CMK (cell line): Measurements from ENCODE around the gene ARSA.

ENCODE experiments used
- DNase-seq: peaks from one replicate; pipeline ENCODE4 v3.0.0-alpha.2; 2010; ENCODE audit warnings: low read depth

The ARSA gene

DNA sequence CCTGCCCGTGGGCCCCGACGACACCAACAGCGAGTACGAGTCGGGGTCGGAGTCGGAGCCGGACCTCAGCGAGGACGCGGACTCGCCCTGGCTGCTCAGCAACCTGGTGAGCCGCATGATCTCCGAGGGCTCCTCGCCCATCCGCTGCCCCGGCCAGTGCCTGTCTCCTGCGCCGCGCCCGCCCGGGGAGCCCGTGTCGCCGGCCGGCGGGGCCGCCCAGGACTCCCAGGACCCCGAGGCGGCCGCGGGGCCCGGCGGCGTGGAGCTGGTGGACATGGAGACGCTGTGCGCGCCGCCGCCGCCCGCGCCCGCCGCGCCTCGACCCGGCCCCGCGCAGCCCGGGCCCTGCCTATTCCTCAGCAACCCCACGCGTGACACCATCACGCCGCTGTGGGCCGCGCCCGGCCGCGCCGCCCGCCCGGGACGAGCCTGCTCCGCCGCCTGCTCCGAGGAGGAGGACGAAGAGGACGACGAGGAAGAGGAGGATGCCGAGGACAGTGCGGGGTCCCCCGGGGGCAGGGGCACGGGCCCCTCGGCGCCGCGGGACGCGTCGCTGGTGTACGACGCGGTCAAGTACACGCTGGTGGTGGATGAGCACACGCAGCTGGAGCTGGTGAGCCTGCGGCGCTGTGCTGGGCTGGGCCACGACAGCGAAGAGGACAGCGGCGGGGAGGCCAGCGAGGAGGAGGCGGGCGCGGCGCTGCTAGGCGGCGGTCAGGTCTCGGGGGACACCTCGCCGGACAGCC lies 23.5 kb downstream of the ARSA start:
- DNase-seq, result no peak

DNA sequence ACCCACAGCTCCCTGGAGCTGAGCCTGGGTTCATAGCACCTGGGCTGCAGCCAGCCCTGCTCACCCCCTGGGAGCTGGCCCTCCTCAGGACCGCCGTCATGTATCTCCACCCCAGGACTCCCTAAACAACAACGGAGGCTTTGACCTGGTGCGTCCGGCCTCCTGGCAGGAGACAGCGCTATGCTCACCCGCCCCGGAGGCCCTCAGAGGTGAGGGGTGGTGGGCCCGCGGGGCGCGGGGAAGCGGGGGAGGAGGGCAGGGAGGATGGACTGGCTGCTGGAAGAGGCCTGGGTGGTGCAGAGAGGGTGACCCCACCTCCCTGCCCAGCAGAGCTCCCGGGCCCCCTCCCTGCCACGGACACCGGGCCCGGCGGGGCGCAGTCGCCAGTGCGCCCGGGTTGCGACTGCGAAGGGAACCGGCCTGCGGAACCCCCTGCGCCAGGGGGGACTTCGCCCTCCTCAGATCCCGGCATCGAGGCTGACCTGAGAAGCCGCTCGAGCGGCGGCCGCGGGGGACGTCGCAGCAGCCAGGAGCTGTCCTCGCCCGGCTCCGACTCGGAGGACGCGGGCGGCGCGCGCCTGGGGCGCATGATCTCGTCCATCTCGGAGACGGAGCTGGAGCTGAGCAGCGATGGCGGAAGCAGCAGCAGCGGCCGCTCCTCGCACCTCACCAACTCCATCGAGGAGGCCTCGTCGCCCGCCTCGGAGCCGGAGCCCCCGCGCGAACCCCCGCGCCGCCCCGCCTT lies 24.3 kb downstream of the ARSA start:
- no peak for DNase-seq

GRCh38 chr22:50602338-50602700 lies 25.6 kb downstream of the ARSA start:
- DNase-seq, result no peak

DNA sequence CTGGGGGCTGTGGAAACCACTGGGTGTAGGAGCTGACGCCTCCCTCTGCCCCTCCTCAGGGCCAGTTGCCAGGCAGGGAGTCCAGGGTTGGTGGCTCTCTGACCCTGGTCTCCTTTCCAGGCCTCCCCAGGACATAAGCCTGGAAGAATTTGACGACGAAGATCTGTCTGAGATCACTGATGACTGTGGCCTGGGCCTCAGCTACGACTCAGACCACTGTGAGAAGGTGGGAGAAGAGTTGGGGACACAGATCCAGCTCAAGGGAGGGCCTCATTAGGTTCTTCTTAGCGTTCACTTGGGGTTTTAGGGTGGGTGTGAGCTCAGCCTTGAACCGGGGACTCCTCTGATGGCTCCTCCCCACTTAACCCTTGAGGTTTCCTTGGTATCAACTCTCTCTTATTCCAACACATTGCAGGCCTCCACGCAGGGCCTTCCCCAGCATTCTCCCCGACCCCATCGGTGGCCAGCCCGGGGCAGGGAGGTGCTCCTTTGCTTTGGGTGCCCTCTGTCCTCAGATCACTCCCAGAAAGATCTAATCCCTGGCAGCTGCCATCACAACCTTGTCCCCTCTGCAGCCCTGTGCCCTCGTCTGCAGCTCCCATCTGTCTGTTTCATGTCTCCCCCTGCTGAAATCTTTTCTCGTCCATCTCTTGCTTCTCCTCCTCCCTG lies 26.1 kb downstream of the ARSA start:
- no peak for DNase-seq

- no peak for DNase-seq
Measured at GRCh38 chr22:50600967-50601668, 26.8 kb downstream of the ARSA start.

GRCh38 chr22:50600538-50600937 lies 27.4 kb downstream of the ARSA start, which contains the start of gene MAPK8IP2:
MAPK8IP2 (plus strand) TSS chr22:50600793; CDS start chr22:50600819, 26 bp downstream.
- DNase-seq, result no peak

GRCh38 chr22:50599816-50600455 lies 28.0 kb downstream of the ARSA start:
- DNase-seq, result no peak

DNA sequence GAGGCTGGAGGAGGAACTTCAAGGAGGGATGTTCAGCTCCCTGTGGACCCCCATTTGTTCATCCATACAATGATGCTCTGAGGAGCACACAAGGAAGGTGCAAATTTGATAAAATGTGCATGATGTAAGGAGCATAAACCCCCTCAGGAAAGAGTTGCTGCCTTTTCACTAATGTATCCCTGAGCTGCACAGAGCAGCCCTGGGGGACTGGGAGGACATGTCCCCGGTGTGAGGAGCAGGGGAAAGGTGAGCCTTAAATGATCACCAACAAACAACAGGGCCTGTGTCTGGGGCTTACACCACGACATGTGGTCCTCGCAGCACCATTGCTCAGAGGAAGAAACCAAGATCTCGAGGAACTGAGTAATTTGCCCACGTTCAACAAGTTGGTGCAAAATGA lies 30.9 kb downstream of the ARSA start:
- DNase-seq, result no peak

GRCh38 chr22:50595189-50595588 lies 32.8 kb downstream of the ARSA start:
- no peak for DNase-seq

DNA sequence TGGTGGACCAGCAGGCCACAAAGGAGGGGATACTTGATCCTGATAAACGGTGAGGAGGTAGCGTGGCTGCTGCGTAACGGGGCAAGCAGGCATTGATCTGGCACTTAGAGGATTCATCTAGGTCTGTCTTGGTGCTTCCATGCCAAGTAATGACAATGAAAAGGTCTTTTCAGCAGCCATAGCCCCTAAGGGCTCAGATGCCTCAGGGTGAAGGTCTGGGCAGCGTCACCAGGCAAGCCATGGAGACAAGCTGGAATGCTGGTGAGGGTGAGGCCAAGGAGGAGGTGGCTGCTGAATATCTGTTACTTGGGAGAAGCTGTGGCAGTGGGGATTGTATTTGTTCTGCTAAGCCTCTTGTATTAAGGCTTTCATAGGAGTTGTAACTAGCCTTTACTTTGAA lies 40.5 kb downstream of the ARSA start:
- no peak for DNase-seq

- DNase-seq, result no peak
Measured at GRCh38 chr22:50586416-50586815, 41.5 kb downstream of the ARSA start.

DNA sequence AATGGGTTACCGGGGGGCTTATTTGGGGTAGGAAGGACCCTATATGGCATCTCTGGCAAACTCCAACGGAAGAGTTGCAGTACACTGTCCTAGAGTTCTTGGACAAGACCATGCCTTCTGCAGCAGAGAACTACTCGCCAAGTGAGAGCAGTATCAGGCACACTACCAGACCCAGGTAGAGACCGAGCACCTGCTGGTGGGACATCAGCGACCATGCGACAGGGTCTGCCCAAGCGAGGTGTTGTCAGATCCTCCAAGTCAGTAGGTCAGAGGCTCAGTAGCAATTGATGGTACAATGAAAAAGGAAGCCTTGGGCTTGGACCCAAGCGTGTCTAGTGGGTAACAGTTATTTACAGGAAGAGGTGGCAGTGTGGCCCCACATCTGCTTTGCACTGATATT lies 42.2 kb downstream of the ARSA start:
- no peak for DNase-seq

- no peak for DNase-seq
Measured at GRCh38 chr22:50585238-50585637, 42.7 kb downstream of the ARSA start.

DNA sequence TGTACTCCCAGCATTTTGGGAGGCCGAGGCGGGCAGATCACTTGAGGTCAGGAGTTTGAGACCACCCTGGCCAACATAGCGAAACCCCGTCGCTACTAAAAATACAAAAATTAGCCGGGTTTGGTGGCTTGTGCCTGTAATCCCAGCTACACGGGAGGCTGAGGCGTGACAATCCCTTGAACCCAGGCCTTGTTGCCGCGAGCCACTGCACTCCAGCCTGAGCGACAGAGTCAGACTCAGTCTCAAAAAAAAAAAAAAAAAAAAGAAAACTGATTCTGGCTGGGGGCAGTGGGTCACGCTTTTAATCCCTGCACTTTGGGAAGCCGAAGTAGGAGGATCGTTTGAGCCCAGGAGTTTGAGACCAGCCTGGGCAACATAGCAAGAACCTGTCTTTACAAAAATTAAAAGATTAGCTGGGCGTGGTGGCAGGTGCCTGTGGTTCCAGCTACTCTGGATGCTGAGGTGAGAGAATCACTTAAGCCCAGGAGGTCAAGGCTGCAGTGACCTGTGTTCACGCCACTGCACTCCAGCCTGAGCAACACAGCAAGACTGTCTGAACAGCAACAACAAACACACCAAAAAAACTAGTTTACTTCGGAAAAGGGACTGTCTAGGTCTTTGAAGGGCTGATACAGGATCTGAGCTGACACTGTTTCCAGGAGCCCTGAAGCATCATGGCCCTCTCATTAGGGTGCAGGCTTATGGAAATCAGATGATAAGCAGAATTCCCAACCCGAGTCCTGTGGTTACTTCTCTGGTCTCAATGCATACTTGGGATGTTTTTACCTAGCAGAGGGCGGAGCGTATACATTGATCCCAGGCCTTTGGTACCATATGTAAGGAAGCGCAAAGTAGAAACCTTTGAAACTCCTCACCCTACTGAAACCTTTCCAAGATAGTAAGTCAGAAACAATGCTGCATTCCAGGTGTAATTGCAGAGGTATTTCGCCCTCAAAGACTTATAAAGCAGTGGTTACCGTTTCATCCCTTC lies 43.6 kb downstream of the ARSA start:
- no peak for DNase-seq

DNA sequence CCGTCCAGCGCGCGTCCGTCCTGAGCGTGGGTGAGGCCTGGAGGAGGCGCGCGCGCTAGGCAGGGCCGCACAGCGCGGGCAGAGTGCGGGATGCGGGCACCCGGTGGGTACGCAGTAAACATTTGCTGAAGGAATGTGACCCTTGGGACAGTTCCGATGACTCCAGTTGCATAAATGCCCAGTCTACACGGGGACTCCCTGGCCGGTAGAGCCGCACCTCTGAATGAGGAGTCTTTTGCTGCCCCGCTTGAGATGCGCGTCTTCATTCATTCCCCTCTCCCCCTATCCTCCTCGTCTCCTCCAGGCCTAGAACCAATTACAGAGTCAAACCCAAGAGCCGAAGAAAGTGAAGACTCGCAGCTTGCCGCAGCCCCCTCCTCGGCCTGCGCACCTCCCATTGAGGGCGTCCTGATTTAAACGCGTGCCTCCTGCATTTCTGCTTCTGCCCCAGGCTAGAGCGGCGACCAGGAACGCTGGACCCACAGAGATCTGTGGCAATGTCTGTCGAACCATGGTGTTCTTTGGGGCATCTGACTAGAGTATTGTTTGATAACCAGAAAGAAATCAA lies 44.6 kb downstream of the ARSA start:
- DNase-seq, result no peak

DNA sequence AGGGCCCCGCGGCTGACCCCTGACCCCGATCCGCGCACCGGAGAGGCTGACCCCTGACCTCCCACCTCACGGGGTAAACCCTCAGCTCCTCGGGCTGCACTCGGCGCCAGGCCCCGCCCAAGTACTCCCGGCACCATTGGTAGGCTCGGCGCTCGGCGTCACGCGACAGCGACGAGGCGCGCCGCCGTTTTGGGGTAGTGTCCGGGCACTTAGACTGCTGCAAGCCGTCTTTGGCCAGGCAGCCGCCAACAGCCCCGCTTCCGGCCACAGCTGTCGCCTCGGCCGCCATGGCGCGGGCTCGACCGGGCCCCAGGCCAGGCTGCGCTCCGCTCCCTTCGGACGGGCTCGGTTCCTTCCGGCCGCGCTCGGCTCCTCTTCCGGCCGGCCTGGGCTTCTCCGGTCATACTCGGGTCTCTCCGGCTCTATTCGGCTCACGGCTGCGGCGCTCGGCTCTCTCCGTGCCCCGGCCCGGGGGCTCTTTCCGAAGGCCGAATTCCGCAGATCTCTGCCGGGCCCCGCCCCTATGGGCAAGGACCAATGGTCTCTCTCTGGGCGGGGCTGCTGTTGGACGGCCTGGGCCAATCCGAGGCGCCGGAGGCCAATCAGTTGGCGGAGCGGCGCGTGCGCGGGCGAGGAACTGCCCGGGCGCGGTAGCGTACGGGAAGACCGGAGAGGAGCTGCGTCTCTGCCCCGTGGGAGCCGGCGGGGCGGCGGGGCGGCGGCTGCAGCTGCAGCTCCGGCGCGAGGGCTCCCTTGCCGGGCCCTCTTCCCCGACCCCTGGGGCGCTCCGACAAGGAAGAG lies 45.3 kb downstream of the ARSA start, which contains the start of gene CHKB:
Gene CHKB, minus strand, starts transcription at position 357 of the 801 bp plus-strand sequence. Its CDS starts 68 bp downstream, at position 289.
- peak; percentile 82 for DNase-seq

DNA sequence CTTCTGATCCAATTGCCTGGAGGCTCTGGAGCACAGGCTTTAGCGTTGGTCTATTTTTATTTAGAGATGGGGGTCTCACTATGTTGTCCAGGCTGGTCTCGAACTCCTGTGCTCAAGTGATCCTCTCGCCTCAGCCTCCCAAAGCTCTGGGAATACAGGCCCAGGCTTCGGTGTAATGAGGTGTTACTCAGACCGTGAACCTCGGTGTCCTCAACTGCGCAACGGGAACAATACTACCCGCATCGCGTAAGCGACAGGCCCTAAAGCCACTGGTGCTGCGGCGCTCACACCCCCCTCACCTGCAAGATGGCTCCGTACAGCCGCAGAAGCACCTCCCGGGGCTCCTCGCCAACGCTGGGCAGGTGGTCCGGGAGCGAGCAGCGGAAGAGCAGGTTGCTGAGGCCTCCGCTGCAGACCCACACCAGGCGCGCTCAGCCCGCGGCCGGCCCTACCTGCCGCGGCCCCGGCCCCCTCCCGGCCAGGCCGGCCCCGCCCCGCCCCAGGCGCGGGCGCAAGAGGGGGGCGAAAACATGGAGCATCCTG lies 45.9 kb downstream of the ARSA start:
- DNase-seq, result no peak

- no peak for DNase-seq
Measured at GRCh38 chr22:50581031-50581949, 46.7 kb downstream of the ARSA start.
